HG03571 (cell line): ENCODE results near the gene LGALS12.
"Not testable (repeated sequence)": the region's sequence is repeated elsewhere in the genome, so short reads cannot be mapped to it uniquely, and the experiment has no call there.

ENCODE experiments used
- ATAC-seq: cut with Tn5 transposase; IDR thresholded peaks from one replicate; pipeline ENCODE4 v1.9.1; 2021; ENCODE audit not compliant: unreplicated experiment

The LGALS12 gene

GRCh38 chr11:63504054-63504453 is 1.8 kb upstream of the LGALS12 start:
- no peak for ATAC-seq

GRCh38 chr11:63504933-63505586 is 824 bp upstream of the LGALS12 start:
- no peak for ATAC-seq

GRCh38 chr11:63506876-63507275 is 992 bp downstream of the LGALS12 start:
- ATAC-seq: no peak

- ATAC-seq: no peak
These were observed 1.6 kb downstream of the LGALS12 start for GRCh38 chr11:63507511-63507910.

- no peak for ATAC-seq
These were observed 2.1 kb downstream of the LGALS12 start for GRCh38 chr11:63508009-63508408.

- ATAC-seq: no peak
These were observed 2.9 kb downstream of the LGALS12 start for GRCh38 chr11:63508745-63509144.

- no peak for ATAC-seq
These were observed 4.6 kb downstream of the LGALS12 start for GRCh38 chr11:63510360-63511047.

- ATAC-seq: no peak
These were observed 5.3 kb downstream of the LGALS12 start for GRCh38 chr11:63511048-63511748.

GRCh38 chr11:63512816-63513215 is 6.9 kb downstream of the LGALS12 start:
- no peak for ATAC-seq

- no peak for ATAC-seq
These were observed 10.2 kb downstream of the LGALS12 start for GRCh38 chr11:63516109-63516508.

GRCh38 chr11:63517156-63517555 is 11.3 kb downstream of the LGALS12 start:
- no peak for ATAC-seq

- ATAC-seq: no peak
These were observed 12.7 kb downstream of the LGALS12 start for GRCh38 chr11:63518548-63518947.

GRCh38 chr11:63520606-63521170 is 14.8 kb downstream of the LGALS12 start:
- ATAC-seq: no peak

- ATAC-seq: no peak
These were observed 16.0 kb downstream of the LGALS12 start for GRCh38 chr11:63521896-63522295.

GRCh38 chr11:63523151-63523550 is 17.3 kb downstream of the LGALS12 start:
- no peak for ATAC-seq

GRCh38 chr11:63527667-63528066 is 21.8 kb downstream of the LGALS12 start:
- ATAC-seq: no peak

- not testable (repeated sequence) for ATAC-seq
These were observed 22.3 kb downstream of the LGALS12 start for GRCh38 chr11:63528156-63528555.

GRCh38 chr11:63528729-63529278 is 22.9 kb downstream of the LGALS12 start:
- not testable (repeated sequence) for ATAC-seq

- not testable (repeated sequence) for ATAC-seq
These were observed 23.5 kb downstream of the LGALS12 start for GRCh38 chr11:63529373-63529772.

- ATAC-seq: no peak
These were observed 24.1 kb downstream of the LGALS12 start for GRCh38 chr11:63530021-63530420.

GRCh38 chr11:63531074-63531792 is 25.3 kb downstream of the LGALS12 start:
- ATAC-seq: peak; percentile 83
